PC-9 (cell line): Measurements from ENCODE around the gene PUM1. TPM values are rescaled to one million over a fixed set of nuclear protein-coding genes. Genes with fewer than 3 reads are reported as not detected.

Source experiments
- BruUV-seq: library from RNA; stranded (reverse); fragments of 400-500 nt; replicated peaks from 2 replicates; lab custom pipeline; 2021; lab: Mats Ljungman, UMichigan
- CTCF ChIA-PET: fragments of 300-600 bp; sonication (Branson Sonifier 250); formaldehyde crosslinking; loops from one replicate; lab custom pipeline; 2022; ENCODE audit warnings: antibody characterized with exemption; lab: Charles Lee
- POLR2A ChIA-PET: fragments of 300-600 bp; sonication (Branson Sonifier 250); formaldehyde crosslinking; loops from one replicate; lab custom pipeline; 2022; ENCODE audit warnings: antibody characterized with exemption; ENCODE audit not compliant: unreplicated experiment; lab: Charles Lee
- DNase-seq, 2 experiments: peaks; one replicate each; pipeline versions ENCODE4 v3.0.0 to v3.0.0-alpha.2; 2015 to 2022; ENCODE audit warnings: mixed read lengths in 1 of 2
- H2AFZ ChIP-seq: fragments of 200-600 bp; sonication (generic); 2 replicates; pipeline ENCODE4 v1.8.1; 2017; ENCODE audit warnings: antibody characterized with exemption
- H3F3A ChIP-seq: fragments of 200-600 bp; sonication (generic); 2 replicates; pipeline ENCODE4 v1.8.1; 2017; ENCODE audit warnings: antibody characterized with exemption, mild to moderate bottlenecking, low read depth; ENCODE audit not compliant: insufficient read depth
- H3K27ac ChIP-seq: fragments of 200-600 bp; sonication (generic); 2 replicates; pipeline ENCODE4 v1.6.1; 2016; ENCODE audit warnings: mixed run types
- H3K27me3 ChIP-seq: fragments of 200-600 bp; sonication (generic); 2 replicates; pipeline ENCODE4 v1.6.1; 2016; ENCODE audit warnings: low read depth, mixed run types; ENCODE audit not compliant: insufficient read depth
- H3K36me3 ChIP-seq: fragments of 200-600 bp; sonication (generic); 2 replicates; pipeline ENCODE4 v1.6.1; 2016; ENCODE audit warnings: low read depth, mixed run types
- H3K4me1 ChIP-seq: fragments of 200-600 bp; sonication (generic); replicated peaks from 2 replicates; pipeline ENCODE4 v1.6.1; 2016; ENCODE audit warnings: mixed run types; ENCODE audit not compliant: insufficient read depth
- H3K4me2 ChIP-seq: fragments of 200-600 bp; sonication (generic); 2 replicates; pipeline ENCODE4 v1.6.1; 2017; ENCODE audit warnings: mixed run types
- H3K4me3 ChIP-seq: fragments of 200-600 bp; sonication (generic); 2 replicates; pipeline ENCODE4 v1.6.1; 2016; ENCODE audit warnings: mixed run types
- H3K79me2 ChIP-seq: fragments of 200-600 bp; sonication (generic); 2 replicates; pipeline ENCODE4 v1.6.1; 2017; ENCODE audit warnings: low read depth, mixed run types
- H3K9me2 ChIP-seq: fragments of 200-600 bp; sonication (generic); 2 replicates; pipeline ENCODE4 v1.8.1; 2017; ENCODE audit warnings: mild to moderate bottlenecking; ENCODE audit not compliant: insufficient read depth
- H3K9me3 ChIP-seq: fragments of 200-600 bp; sonication (generic); 2 replicates; pipeline ENCODE4 v1.8.1; 2016; ENCODE audit warnings: low read depth; ENCODE audit not compliant: insufficient read depth
- H4K20me1 ChIP-seq: fragments of 200-600 bp; sonication (generic); 2 replicates; pipeline ENCODE4 v1.8.1; 2017; ENCODE audit not compliant: insufficient read depth
- CTCF ChIP-seq: fragments of 200-600 bp; sonication (generic); conservative IDR thresholded peaks from 2 replicates; pipeline ENCODE4 v1.6.1; 2017; ENCODE audit warnings: mixed run types, antibody characterized with exemption, mild to moderate bottlenecking, moderate library complexity
- EZH2 ChIP-seq: fragments of 200-600 bp; sonication (generic); IDR thresholded peaks from 2 replicates; pipeline ENCODE4 v1.8.0; 2017; ENCODE audit warnings: antibody characterized with exemption, low read depth
- intact Hi-C: fragments of 100-400 bp; cut with micrococcal nuclease; formaldehyde crosslinking; loops from one replicate; pipeline ENCODE4 v1.10.0; 2022; ENCODE audit not compliant: unreplicated experiment
- total RNA-seq: library from RNA; stranded (reverse); gene quantifications from 2 replicates; pipeline ENCODE4 v1.2.3, GENCODE V29; 2021

The PUM1 gene
- total RNA-seq, 1 experiment from 2014 or later, result 117 TPM

- ChIA-PET POLR2A (interaction anchor here (0.6 kb wide), 1 partner anchor 108 kb away, joined by 4 read pairs; no protein-coding TSS in a partner anchor), CTCF (interaction anchor here (0.6 to 2.8 kb wide), 13 partner anchors 9 to 192 kb away, joined by 3 to 31 read pairs (median 4); no protein-coding TSS in a partner anchor)
- Histone ChIP-seq H3K36me3 (no peaks in the 10 kb centered on the region), H3K9me3 (no peaks in the 10 kb centered on the region), H3K4me1 (peaks cover 17% of the 10 kb centered on the region), H3K27me3 (no peaks in the 10 kb centered on the region), H3K4me3 (no peak overlapping the region), H3K27ac (no peak overlapping the region), H3K4me2 (no peak overlapping the region), H4K20me1 (no peaks in the 10 kb centered on the region), H3F3A (no peaks in the 10 kb centered on the region), H2AFZ (no peak overlapping the region), H3K9me2 (no peaks in the 10 kb centered on the region), H3K79me2 (no peaks in the 10 kb centered on the region)
- TF ChIP-seq CTCF (peak; percentile 82), EZH2 (no peak)
- intact Hi-C loops, result loop anchor here (1.0 kb wide), 3 partner anchors 110 to 192 kb away; no protein-coding TSS in a partner anchor
- no TSS peak for BruUV-seq
- peak; percentile 41 to 74 for DNase-seq
These were observed 154.2 kb downstream of the PUM1 start for GRCh38 chr1:30911059-30911954.

GRCh38 chr1:30909365-30910068 lies 156.0 kb downstream of the PUM1 start:
- Histone ChIP-seq H3K9me3 (no peaks in the 10 kb centered on the region), H2AFZ (no peak overlapping the region; the same call in 1 of the 2 replicates), H3F3A (no peaks in the 10 kb centered on the region), H3K9me2 (no peaks in the 10 kb centered on the region), H3K79me2 (no peaks in the 10 kb centered on the region), H3K4me3 (peak overlapping the region; percentile 49; the same call in 1 of the 2 replicates), H4K20me1 (no peaks in the 10 kb centered on the region), H3K36me3 (no peaks in the 10 kb centered on the region), H3K27me3 (no peaks in the 10 kb centered on the region), H3K27ac (peak overlapping the region; percentile 37; the same call in 1 of the 2 replicates), H3K4me1 (peaks cover 17% of the 10 kb centered on the region), H3K4me2 (peak overlapping the region; percentile 58)
- ChIA-PET CTCF (interaction anchor here (0.6 to 2.8 kb wide), 7 partner anchors 108 to 191 kb away, joined by 4 to 31 read pairs (median 10); no protein-coding TSS in a partner anchor), POLR2A (interaction anchor here (0.6 to 0.7 kb wide), 3 partner anchors 108 to 1153 kb away, joined by 3 to 9 read pairs (median 7); no protein-coding TSS in a partner anchor)
- TF ChIP-seq CTCF (no peak), EZH2 (no peak)
- intact Hi-C loops, result no loop called here
- DNase-seq, result no peak
- TSS peak; percentile 34 for BruUV-seq
